Panc1 (cell line): ENCODE results near the gene CDKAL1. TPM values are rescaled to one million over a fixed set of nuclear protein-coding genes. Genes with fewer than 3 reads are reported as not detected.

ENCODE experiments used
- ATAC-seq: fragments of 200-7000 bp; cut with Tn5 transposase; 2 replicates; pipeline ENCODE4 v1.9.1; 2020; ENCODE audit warnings: mild to moderate bottlenecking, moderate library complexity
- BruUV-seq: library from RNA; stranded (reverse); fragments of 400-500 nt; replicated peaks from 2 replicates; lab custom pipeline; 2021; lab: Mats Ljungman, UMichigan
- CTCF ChIA-PET: fragments of 300-600 bp; sonication (Branson Sonifier 250); formaldehyde crosslinking; loops from one replicate; lab custom pipeline; 2022; ENCODE audit warnings: antibody characterized with exemption; lab: Charles Lee
- POLR2A ChIA-PET: fragments of 300-600 bp; sonication (Branson Sonifier 250); formaldehyde crosslinking; loops from one replicate; lab custom pipeline; 2022; ENCODE audit warnings: antibody characterized with exemption; lab: Charles Lee
- DNase-seq: peaks from one replicate; pipeline ENCODE4 v3.0.0-alpha.2; 2010; ENCODE audit warnings: low read depth, low spot score
- H3K27ac ChIP-seq: 2 replicates; pipeline ENCODE4 v1.5.1; 2011; ENCODE audit warnings: mild to moderate bottlenecking, low read length, inconsistent platforms
- H3K27me3 ChIP-seq: fragments of 200-500 bp; sonication (Bioruptor generic); 2 replicates; pipeline ENCODE4 v1.6.0; 2014; ENCODE audit warnings: low read length, inconsistent platforms; ENCODE audit not compliant: control insufficient read depth, insufficient read depth
- H3K36me3 ChIP-seq: fragments of 200-500 bp; sonication (Bioruptor generic); 2 replicates; pipeline ENCODE4 v1.5.1; 2014; ENCODE audit warnings: inconsistent platforms, mild to moderate bottlenecking, low read length, moderate library complexity; ENCODE audit not compliant: control insufficient read depth, insufficient read depth
- H3K4me1 ChIP-seq: 2 replicates; pipeline ENCODE4 v1.5.1; 2011; ENCODE audit warnings: inconsistent platforms, mild to moderate bottlenecking, low read length, moderate library complexity; ENCODE audit not compliant: control insufficient read depth, insufficient read depth
- H3K4me3 ChIP-seq, 2 experiments: 2 replicates each; pipeline ENCODE4 v1.5.1; 2011 to 2012; ENCODE audit warnings: low read depth in 2 of 2, low read length in 2 of 2, mild to moderate bottlenecking in 2 of 2, inconsistent platforms in 1 of 2, moderate library complexity in 1 of 2
- H3K9me3 ChIP-seq: fragments of 200-500 bp; sonication (Bioruptor generic); 2 replicates; pipeline ENCODE4 v1.5.1; 2014; ENCODE audit warnings: low read depth, mild to moderate bottlenecking, inconsistent platforms, low read length, moderate library complexity; ENCODE audit not compliant: control insufficient read depth, insufficient read depth
- CTCF ChIP-seq: fragments of 450-650 bp; IDR thresholded peaks from 2 replicates; pipeline ENCODE4 v1.5.1; 2017; ENCODE audit warnings: mild to moderate bottlenecking
- POLR2AphosphoS5 ChIP-seq: IDR thresholded peaks from 2 replicates; pipeline ENCODE4 v1.6.1; 2012; ENCODE audit warnings: mild to moderate bottlenecking, low read depth, low read length, moderate library complexity
- SIN3A ChIP-seq: IDR thresholded peaks from 2 replicates; pipeline ENCODE4 v1.6.1; 2012; ENCODE audit warnings: low read depth, mild to moderate bottlenecking, low read length, moderate library complexity, borderline replicate concordance; ENCODE audit not compliant: insufficient read depth
- TCF7L2 ChIP-seq: IDR thresholded peaks from 2 replicates; pipeline ENCODE4 v1.6.1; 2011; ENCODE audit warnings: mild to moderate bottlenecking, low read depth, low read length, inconsistent platforms
- in situ Hi-C: cut with HindIII; loops from 2 replicates; pipeline ENCODE4 v1.10.0; 2016; ENCODE audit warnings: low sequenced_read_pairs, low pct_unique_long_range_greater_than_20kb
- intact Hi-C: fragments of 100-400 bp; cut with micrococcal nuclease; formaldehyde crosslinking; loops from one replicate; pipeline ENCODE4 v1.10.0; 2022; ENCODE audit not compliant: unreplicated experiment
- total RNA-seq: library from RNA; stranded (reverse); gene quantifications from one replicate; pipeline ENCODE4 v1.2.1, GENCODE V29; 2021; ENCODE audit not compliant: unreplicated experiment
- TF ChIP-seq, protein P1 (sequence below), 2 experiments: IDR thresholded peaks; 2 replicates each; pipeline ENCODE4 v1.6.1; 2011 to 2012; ENCODE audit warnings: low read depth in 2 of 2, control low read depth in 1 of 2, low read length in 1 of 2, mild to moderate bottlenecking in 1 of 2, moderate library complexity in 1 of 2; ENCODE audit not compliant: insufficient read depth in 1 of 2

The CDKAL1 gene
- total RNA-seq, 1 experiment from 2014 or later = 14.5 TPM

- CTCF ChIA-PET = no interaction called here
- POLR2A ChIA-PET = no interaction called here
- in situ Hi-C loops = no loop called here
Measured at GRCh38 chr6:20775981-20776380, 241.7 kb downstream of the CDKAL1 start.

GRCh38 chr6:20777801-20778200, 243.5 kb downstream of the CDKAL1 start:
- Histone ChIP-seq H3K4me1 (no peaks in the 10 kb centered on the region), H3K36me3 (no peaks in the 10 kb centered on the region), H3K27ac (no peak overlapping the region), H3K27me3 (no peaks in the 10 kb centered on the region), H3K4me3 (no peak overlapping the region), H3K9me3 (no peaks in the 10 kb centered on the region)
- DNase-seq (no peak), ATAC-seq (no peak)
- POLR2A ChIA-PET = interaction anchor here (0.6 kb wide), 1 partner anchor 258 kb away, joined by 3 read pairs; no protein-coding TSS in a partner anchor
- CTCF ChIA-PET = no interaction called here
- intact Hi-C loops (no loop called here), in situ Hi-C loops (no loop called here)
- no peak for TF ChIP-seq POLR2AphosphoS5
- TF ChIP-seq SIN3A = no peak
- TF ChIP-seq CTCF = no peak
- TF ChIP-seq TCF7L2 = no peak
- TF ChIP-seq, protein P1, sequence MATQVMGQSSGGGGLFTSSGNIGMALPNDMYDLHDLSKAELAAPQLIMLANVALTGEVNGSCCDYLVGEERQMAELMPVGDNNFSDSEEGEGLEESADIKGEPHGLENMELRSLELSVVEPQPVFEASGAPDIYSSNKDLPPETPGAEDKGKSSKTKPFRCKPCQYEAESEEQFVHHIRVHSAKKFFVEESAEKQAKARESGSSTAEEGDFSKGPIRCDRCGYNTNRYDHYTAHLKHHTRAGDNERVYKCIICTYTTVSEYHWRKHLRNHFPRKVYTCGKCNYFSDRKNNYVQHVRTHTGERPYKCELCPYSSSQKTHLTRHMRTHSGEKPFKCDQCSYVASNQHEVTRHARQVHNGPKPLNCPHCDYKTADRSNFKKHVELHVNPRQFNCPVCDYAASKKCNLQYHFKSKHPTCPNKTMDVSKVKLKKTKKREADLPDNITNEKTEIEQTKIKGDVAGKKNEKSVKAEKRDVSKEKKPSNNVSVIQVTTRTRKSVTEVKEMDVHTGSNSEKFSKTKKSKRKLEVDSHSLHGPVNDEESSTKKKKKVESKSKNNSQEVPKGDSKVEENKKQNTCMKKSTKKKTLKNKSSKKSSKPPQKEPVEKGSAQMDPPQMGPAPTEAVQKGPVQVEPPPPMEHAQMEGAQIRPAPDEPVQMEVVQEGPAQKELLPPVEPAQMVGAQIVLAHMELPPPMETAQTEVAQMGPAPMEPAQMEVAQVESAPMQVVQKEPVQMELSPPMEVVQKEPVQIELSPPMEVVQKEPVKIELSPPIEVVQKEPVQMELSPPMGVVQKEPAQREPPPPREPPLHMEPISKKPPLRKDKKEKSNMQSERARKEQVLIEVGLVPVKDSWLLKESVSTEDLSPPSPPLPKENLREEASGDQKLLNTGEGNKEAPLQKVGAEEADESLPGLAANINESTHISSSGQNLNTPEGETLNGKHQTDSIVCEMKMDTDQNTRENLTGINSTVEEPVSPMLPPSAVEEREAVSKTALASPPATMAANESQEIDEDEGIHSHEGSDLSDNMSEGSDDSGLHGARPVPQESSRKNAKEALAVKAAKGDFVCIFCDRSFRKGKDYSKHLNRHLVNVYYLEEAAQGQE (IDR thresholded peaks at IDR 0.05; ENCODE audit: insufficient read depth in 1 of 2, low read depth in 2 of 2, low read length in 1 of 2) = no peak
- BruUV-seq = no TSS peak

More at GRCh38 chr6:20775981-20776380, 241.7 kb downstream of the CDKAL1 start:
- Histone ChIP-seq H3K9me3 (no peaks in the 10 kb centered on the region), H3K4me1 (no peaks in the 10 kb centered on the region), H3K4me3 (no peak overlapping the region), H3K27me3 (no peaks in the 10 kb centered on the region), H3K36me3 (no peaks in the 10 kb centered on the region), H3K27ac (no peak overlapping the region)
- intact Hi-C loops = no loop called here
- DNase-seq (no peak), ATAC-seq (no peak)
- TF ChIP-seq, protein P1 (IDR thresholded peaks at IDR 0.05; ENCODE audit: insufficient read depth in 1 of 2, low read depth in 2 of 2, low read length in 1 of 2) = no peak
- BruUV-seq = no TSS peak
